DOHH2 (cell line): ENCODE measurements around the gene TBR1.

Experiments used
- H3F3A ChIP-seq: fragments of 200-600 bp; sonication (generic), shearing (Covaris generic); 2 replicates; pipeline ENCODE4 v1.6.0; 2016; ENCODE audit warnings: antibody characterized with exemption, mild to moderate bottlenecking; ENCODE audit not compliant: control insufficient read depth, insufficient read depth
- H3K27ac ChIP-seq: fragments of 200-600 bp; sonication (generic); 2 replicates; pipeline ENCODE4 v1.5.1; 2014; ENCODE audit warnings: low read depth, mild to moderate bottlenecking, low read length, moderate library complexity
- H3K27me3 ChIP-seq: fragments of 200-600 bp; sonication (generic); 2 replicates; pipeline ENCODE4 v1.6.1; 2014; ENCODE audit warnings: mild to moderate bottlenecking, low read length, mixed read lengths; ENCODE audit not compliant: control insufficient read depth
- H3K36me3 ChIP-seq: fragments of 200-600 bp; sonication (generic); 2 replicates; pipeline ENCODE4 v1.6.1; 2014; ENCODE audit warnings: mild to moderate bottlenecking, low read length, moderate library complexity, mixed read lengths; ENCODE audit not compliant: control insufficient read depth
- H3K4me1 ChIP-seq: fragments of 200-600 bp; sonication (generic); 2 replicates; pipeline ENCODE4 v1.6.1; 2014; ENCODE audit warnings: mild to moderate bottlenecking, low read length, mixed read lengths; ENCODE audit not compliant: control insufficient read depth
- H3K4me2 ChIP-seq: fragments of 200-600 bp; sonication (generic); 2 replicates; pipeline ENCODE4 v1.6.0; 2014; ENCODE audit warnings: mild to moderate bottlenecking, low read length, moderate library complexity
- H3K4me3 ChIP-seq: fragments of 200-600 bp; sonication (generic); 2 replicates; pipeline ENCODE4 v1.5.1; 2014; ENCODE audit warnings: mild to moderate bottlenecking, low read length, mixed read lengths
- H3K79me2 ChIP-seq: fragments of 200-600 bp; sonication (generic); 2 replicates; pipeline ENCODE4 v1.6.1; 2014; ENCODE audit warnings: mild to moderate bottlenecking, low read length, mixed read lengths; ENCODE audit not compliant: control insufficient read depth
- H3K9me2 ChIP-seq: fragments of 200-600 bp; sonication (generic); replicated peaks from 2 replicates; pipeline ENCODE4 v1.6.1; 2014; ENCODE audit warnings: mild to moderate bottlenecking, low read length, mixed read lengths; ENCODE audit not compliant: control insufficient read depth
- H3K9me3 ChIP-seq: fragments of 200-600 bp; sonication (generic); 2 replicates; pipeline ENCODE4 v1.6.1; 2014; ENCODE audit warnings: antibody characterized with exemption, low read length, mixed read lengths; ENCODE audit not compliant: control insufficient read depth, insufficient read depth
- H4K20me1 ChIP-seq: fragments of 200-600 bp; sonication (generic); 2 replicates; pipeline ENCODE4 v1.6.0; 2014; ENCODE audit warnings: low read depth, mild to moderate bottlenecking, antibody characterized with exemption, low read length, moderate library complexity; ENCODE audit not compliant: control insufficient read depth, insufficient read depth
- CTCF ChIP-seq: fragments of 200-600 bp; sonication (generic); IDR thresholded peaks from one replicate; pipeline ENCODE4 v1.5.1; 2014; ENCODE audit warnings: antibody characterized with exemption, mild to moderate bottlenecking, low read depth, low read length; ENCODE audit not compliant: poor library complexity, severe bottlenecking
- EZH2phosphoT487 ChIP-seq: fragments of 200-600 bp; sonication (generic); IDR thresholded peaks from 2 replicates; pipeline ENCODE4 v1.6.1; 2017; ENCODE audit warnings: borderline replicate concordance, mild to moderate bottlenecking, antibody characterized with exemption, low read length, moderate library complexity, mixed read lengths

Gene TBR1

GRCh38 chr2:161415987-161416707 lies at the start of gene TBR1:
Gene TBR1, plus strand, starts transcription at chr2:161416297. Its CDS starts 114 bp downstream, at chr2:161416411.
- no peaks in the 10 kb centered on the region for H3K9me3 ChIP-seq
- H3K4me1 ChIP-seq = peaks cover 37% of the 10 kb centered on the region
- TF ChIP-seq EZH2phosphoT487 = no peak
- TF ChIP-seq CTCF = no peak
- peak within 1 kb of the TSS; percentile 59 for H3K4me2 ChIP-seq
- peaks cover 58% of the 10 kb centered on the region for H3K27me3 ChIP-seq
- H3K36me3 ChIP-seq = no peaks in the 10 kb centered on the region
- no peaks in the 10 kb centered on the region for H3K79me2 ChIP-seq
- H3F3A ChIP-seq = no peaks in the 10 kb centered on the region
- no peak within 1 kb of the TSS for H3K27ac ChIP-seq
- no peaks in the 10 kb centered on the region for H3K9me2 ChIP-seq
- H3K4me3 ChIP-seq = peak within 1 kb of the TSS; percentile 56
- no peaks in the 10 kb centered on the region for H4K20me1 ChIP-seq

GRCh38 chr2:161367675-161368074 lies 48.4 kb upstream of the TBR1 start:
- no peaks in the 10 kb centered on the region for H4K20me1 ChIP-seq
- H3F3A ChIP-seq = no peaks in the 10 kb centered on the region
- no peak overlapping the region for H3K4me3 ChIP-seq
- H3K36me3 ChIP-seq = peaks cover 48% of the 10 kb centered on the region
- TF ChIP-seq EZH2phosphoT487 = no peak
- no peak for TF ChIP-seq CTCF
- peaks cover 27% of the 10 kb centered on the region for H3K79me2 ChIP-seq
- no peaks in the 10 kb centered on the region for H3K9me2 ChIP-seq
- no peaks in the 10 kb centered on the region for H3K27me3 ChIP-seq
- H3K9me3 ChIP-seq = no peaks in the 10 kb centered on the region
- no peaks in the 10 kb centered on the region for H3K4me1 ChIP-seq
- H3K4me2 ChIP-seq = no peak overlapping the region
- no peak overlapping the region for H3K27ac ChIP-seq

GRCh38 chr2:161369311-161369710 lies 46.8 kb upstream of the TBR1 start:
- Histone ChIP-seq H4K20me1 (no peaks in the 10 kb centered on the region), H3K9me2 (no peaks in the 10 kb centered on the region), H3F3A (no peaks in the 10 kb centered on the region), H3K9me3 (no peaks in the 10 kb centered on the region), H3K4me2 (no peak overlapping the region), H3K4me1 (no peaks in the 10 kb centered on the region), H3K4me3 (no peak overlapping the region), H3K27ac (no peak overlapping the region), H3K79me2 (peaks cover 13% of the 10 kb centered on the region), H3K27me3 (no peaks in the 10 kb centered on the region), H3K36me3 (peaks cover 45% of the 10 kb centered on the region)
- TF ChIP-seq EZH2phosphoT487 (no peak), CTCF (no peak)
